ENCODE data around the gene RACGAP1. TPM values are rescaled to one million over a fixed set of nuclear protein-coding genes. Genes with fewer than 3 reads are reported as not detected.

RACGAP1 gene, protein sequence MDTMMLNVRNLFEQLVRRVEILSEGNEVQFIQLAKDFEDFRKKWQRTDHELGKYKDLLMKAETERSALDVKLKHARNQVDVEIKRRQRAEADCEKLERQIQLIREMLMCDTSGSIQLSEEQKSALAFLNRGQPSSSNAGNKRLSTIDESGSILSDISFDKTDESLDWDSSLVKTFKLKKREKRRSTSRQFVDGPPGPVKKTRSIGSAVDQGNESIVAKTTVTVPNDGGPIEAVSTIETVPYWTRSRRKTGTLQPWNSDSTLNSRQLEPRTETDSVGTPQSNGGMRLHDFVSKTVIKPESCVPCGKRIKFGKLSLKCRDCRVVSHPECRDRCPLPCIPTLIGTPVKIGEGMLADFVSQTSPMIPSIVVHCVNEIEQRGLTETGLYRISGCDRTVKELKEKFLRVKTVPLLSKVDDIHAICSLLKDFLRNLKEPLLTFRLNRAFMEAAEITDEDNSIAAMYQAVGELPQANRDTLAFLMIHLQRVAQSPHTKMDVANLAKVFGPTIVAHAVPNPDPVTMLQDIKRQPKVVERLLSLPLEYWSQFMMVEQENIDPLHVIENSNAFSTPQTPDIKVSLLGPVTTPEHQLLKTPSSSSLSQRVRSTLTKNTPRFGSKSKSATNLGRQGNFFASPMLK
- 27.6 and 51.6 TPM in 2 replicates for total RNA-seq

DNA sequence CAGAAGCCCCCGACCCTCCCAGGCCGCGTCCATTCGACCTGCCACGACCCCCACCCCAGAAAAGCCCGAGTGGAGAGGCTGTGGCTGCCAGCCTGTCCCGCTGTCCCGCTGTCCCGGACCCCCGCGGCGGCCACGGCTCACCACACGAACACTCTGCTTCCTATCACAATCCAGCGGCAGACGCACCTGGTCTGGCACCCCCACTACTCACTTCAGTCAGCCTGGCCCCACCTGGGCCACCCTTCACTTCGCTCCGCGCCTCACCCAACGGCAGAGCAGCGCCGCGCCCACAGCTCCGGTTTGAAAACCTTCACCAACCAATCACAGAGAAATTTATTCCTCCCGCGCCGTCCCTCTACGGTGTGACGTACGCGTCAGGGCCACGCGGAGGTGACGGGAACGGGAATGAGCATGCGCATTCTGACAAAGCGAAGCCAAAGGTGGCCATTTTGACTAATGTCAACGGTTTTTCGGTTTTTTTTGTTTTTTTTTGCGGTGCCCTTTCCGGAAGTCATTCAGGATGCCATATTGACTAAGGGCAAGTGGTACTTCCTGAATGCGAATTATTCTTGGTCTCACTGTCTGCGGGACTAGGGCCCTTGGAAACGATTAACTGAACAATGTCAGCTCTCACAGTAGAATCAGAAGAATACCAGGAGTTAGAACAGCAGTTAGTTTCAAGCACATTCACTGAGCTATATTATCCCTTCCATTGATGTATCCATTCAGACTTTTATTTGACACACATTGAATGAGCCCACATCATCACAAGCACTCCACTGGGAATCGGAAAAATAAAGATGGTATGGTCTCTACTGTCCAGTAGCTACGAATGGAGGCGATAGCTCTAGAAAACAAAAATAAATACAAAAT is at the start of gene RACGAP1:
RACGAP1 (minus strand) TSS at position 308 of the 873 bp plus-strand sequence. CDS start 8,779 bp downstream, outside the sequence.

DNA sequence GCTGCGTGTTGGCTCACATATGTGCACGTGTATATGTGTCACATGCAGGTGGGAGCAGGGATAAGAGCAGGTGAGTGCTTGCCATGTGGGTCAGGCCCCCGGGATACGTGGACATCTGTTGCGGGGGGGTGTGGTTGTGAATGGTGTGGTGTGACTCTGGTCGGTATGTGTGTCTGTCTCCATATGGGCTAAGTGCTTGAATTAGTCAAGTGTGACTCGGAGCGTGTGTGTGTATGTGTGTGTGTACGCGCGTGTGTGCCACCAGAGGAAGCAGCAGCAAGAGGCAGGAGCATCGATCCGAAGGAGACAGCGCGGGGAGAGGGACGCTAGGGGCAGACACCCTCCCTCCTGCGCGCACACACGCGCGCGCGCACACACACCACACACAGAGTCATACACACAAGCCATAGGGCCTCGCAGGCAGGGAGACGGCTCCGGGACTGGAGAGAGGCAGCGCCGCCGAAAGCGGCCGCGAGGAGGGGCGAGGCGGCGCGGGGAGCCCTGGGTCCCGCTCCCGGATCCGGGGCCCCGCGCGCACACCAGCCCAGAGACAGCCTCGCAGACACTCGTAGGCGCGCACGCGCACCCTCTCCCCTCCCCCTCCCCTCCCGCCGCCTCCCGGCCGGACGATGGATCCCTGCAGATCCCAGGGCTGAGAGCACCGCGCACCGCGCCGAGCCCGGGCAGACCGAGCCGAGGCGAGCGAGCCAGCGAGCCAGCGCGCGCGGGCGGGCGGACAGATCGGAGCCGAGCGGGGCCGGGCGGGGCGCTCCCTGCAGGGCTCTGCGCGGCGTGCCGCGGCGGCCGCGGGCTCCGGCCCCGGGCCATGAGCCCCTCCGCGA is 31.9 kb upstream of the RACGAP1 start, which contains the start of gene ASIC1:
ASIC1 (plus strand) TSS at position 597 of the 842 bp plus-strand sequence. CDS start 1,171 bp downstream, outside the sequence.

DNA sequence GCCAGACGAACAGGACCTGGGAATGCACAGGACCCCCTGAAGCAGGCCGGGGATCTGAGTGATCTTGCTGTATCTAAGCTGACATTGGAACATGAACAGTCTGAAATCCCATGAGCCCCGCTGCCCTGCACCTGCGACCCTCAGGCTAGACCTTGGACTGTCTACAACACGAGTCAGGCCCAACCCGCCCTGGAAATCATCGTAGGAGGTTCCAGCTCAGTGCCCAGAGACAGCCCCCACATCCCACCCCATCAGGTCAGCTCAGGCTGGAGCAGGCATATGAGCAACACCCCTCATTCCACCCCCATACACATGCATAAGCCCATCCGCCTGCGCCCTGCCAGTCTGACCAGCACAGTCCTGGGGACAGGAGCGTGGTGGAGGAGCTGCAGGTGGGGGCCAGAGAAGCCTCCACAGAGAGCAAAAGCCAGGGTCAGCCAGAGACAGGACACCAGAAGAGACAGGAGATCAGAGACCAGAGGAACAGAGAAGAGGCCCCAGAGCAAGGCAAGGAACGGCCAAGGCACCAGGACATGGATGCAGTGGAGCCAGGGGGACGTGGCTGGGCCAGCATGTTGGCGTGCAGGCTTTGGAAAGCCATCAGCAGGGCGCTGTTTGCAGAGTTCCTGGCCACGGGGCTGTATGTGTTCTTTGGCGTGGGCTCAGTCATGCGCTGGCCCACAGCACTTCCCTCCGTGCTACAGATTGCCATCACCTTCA is 52.5 kb downstream of the RACGAP1 start, which contains the start of gene AQP6:
AQP6 (plus strand) TSS at position 307 of the 720 bp plus-strand sequence; CDS start at position 534, 227 bp downstream.

DNA sequence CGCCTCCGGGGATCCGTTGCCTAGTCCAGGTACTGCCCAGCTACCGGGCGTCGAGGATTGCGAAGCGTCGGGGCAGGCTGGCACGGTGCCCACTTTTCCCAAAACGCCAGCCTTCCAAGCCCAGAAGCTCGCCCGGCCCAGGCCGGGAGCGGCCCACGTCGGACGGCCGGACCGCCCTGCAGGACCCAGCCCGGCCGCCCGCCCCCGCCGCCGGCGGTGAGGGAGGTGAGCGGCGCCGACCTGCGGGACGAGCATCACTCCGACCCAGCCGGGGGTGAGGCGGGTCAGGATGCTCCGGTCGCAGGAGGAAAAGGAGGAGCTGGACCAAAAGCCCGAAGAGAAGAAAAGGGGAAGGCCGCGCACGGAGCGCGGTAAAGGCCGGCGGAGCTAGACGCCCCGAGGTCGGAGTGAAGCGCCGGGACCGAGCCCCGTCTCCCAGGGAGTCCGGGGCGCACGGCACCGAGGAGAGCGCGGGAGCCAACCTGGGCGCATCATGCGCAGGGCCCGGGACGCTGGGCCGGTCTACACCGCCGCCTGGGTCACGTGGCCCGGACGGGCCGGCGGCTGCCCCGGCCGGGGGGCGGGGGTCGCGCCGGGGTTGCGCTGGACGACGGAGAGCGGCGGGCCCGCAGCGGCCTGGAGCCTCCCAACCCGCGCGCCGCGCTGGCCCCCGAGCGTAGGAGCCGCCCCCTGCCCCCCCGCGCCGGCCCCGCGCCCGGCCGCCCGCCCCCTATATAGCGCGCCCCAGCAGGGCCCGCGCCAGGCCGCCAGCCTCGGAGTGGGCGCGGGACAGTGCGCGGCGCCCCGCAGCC is 64.0 kb downstream of the RACGAP1 start, which contains the start of gene AQP5:
AQP5 (plus strand) TSS at position 762 of the 812 bp plus-strand sequence. CDS start 146 bp downstream, outside the sequence.

DNA sequence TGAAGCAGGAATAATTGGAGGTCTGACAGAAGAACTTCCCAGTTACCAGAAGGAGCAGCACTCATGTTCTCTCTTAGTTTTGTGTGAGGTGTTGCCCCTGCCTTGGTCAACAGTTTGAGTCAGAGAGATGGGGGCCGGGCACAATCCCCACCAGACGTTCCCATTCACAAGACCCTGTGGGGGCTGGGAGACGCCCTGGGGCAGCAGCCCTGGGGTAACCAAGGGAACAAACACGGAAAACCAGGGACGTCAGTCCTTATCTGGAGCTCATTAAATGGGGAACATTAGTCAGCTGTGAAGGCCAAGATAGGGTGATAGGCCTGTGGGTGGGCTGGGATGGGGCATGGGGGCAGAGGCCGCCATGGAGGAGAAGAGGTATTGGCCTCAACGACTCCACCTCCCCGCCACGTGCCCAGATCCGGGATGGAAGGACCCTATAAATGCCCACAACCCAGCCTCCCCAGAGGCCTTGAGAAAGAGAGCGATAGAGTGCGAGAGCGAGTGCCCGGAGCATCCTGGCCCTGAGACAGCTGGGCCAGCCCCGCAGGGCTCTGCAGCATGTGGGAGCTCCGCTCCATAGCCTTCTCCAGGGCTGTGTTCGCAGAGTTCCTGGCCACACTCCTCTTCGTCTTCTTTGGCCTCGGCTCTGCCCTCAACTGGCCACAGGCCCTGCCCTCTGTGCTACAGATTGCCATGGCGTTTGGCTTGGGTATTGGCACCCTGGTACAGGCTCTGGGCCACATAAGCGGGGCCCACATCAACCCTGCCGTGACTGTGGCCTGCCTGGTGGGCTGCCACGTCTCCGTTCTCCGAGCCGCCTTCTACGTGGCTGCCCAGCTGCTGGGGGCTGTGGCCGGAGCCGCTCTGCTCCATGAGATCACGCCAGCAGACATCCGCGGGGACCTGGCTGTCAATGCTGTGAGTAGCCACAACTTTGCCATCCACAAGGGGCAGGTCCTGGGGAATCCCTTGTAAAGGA is 74.7 kb downstream of the RACGAP1 start, which contains the start of gene AQP2:
AQP2 (plus strand) TSS at position 465 of the 979 bp plus-strand sequence; CDS start at position 559, 94 bp downstream.

Other genes starting within 250 kb of the RACGAP1 start
- 6.6 and 12.3 TPM in 2 replicates for gene NCKAP5L, start 197.1 kb downstream of the RACGAP1 start, total RNA-seq
- gene BCDIN3D, start 182.4 kb downstream of the RACGAP1 start, total RNA-seq: 2.1 and 2.5 TPM in 2 replicates
- gene FAIM2, start 121.6 kb downstream of the RACGAP1 start, total RNA-seq: not detected in 2 replicates
- not detected in 2 replicates for gene AQP2, start 74.8 kb downstream of the RACGAP1 start, total RNA-seq
- gene AQP5, start 63.6 kb downstream of the RACGAP1 start, total RNA-seq: under 0.01 and 0.19 TPM in 2 replicates
- not detected in 2 replicates for gene AQP6, start 52.5 kb downstream of the RACGAP1 start, total RNA-seq
- gene ASIC1, start 32.1 kb upstream of the RACGAP1 start, total RNA-seq: 0.13 and 0.16 TPM in 2 replicates
- gene SMARCD1, start 59.8 kb upstream of the RACGAP1 start, total RNA-seq: 43.1 and 62.9 TPM in 2 replicates
- not detected in 2 replicates for gene GPD1, start 78.5 kb upstream of the RACGAP1 start, total RNA-seq
- 30.6 and 40.3 TPM in 2 replicates for gene COX14, start 86.7 kb upstream of the RACGAP1 start, total RNA-seq
- 35.6 and 53.9 TPM in 2 replicates for gene CERS5, start 141.9 kb upstream of the RACGAP1 start, total RNA-seq

All from bladder microvascular endothelial cell (primary cell).